ENCODE results near the gene TRIM22.
"Not testable (repeated sequence)": the region's sequence is repeated elsewhere in the genome, so short reads cannot be mapped to it uniquely, and the experiment has no call there.

Gene TRIM22

GRCh38 chr11:5671831-5672230, 17.8 kb upstream of the TRIM22 start:
- H3K36me3 ChIP-seq (ENCODE audit: insufficient read depth, low read length) = peaks cover 14% of the 10 kb centered on the region
- H3K27ac ChIP-seq (ENCODE audit: low read depth, low read length) = no peak overlapping the region

GRCh38 chr11:5674391-5674790, 15.2 kb upstream of the TRIM22 start:
- Histone ChIP-seq H3K36me3 (ENCODE audit: insufficient read depth, low read length) (peaks cover 22% of the 10 kb centered on the region), H3K9ac (ENCODE audit: low read length) (no peak overlapping the region), H3K27me3 (ENCODE audit: control insufficient read depth in 1 of 2, insufficient read depth in 2 of 2, low read length in 2 of 2) (no peaks in the 10 kb centered on the region), H3K4me1 (ENCODE audit: insufficient read depth, low read length) (no peaks in the 10 kb centered on the region), H3K4me3 (ENCODE audit: low read depth in 1 of 2, low read length in 2 of 2) (no peak overlapping the region), H3K27ac (ENCODE audit: low read depth, low read length) (no peak overlapping the region), H3K9me3 (ENCODE audit: low read length) (no peaks in the 10 kb centered on the region)

More at GRCh38 chr11:5671831-5672230, 17.8 kb upstream of the TRIM22 start:
- no peaks in the 10 kb centered on the region for H3K9me3 ChIP-seq (ENCODE audit: low read length)
- H3K4me1 ChIP-seq (ENCODE audit: insufficient read depth, low read length) = no peaks in the 10 kb centered on the region
- no peak overlapping the region for H3K9ac ChIP-seq (ENCODE audit: low read length)
- H3K4me3 ChIP-seq (ENCODE audit: low read depth in 1 of 2, low read length in 2 of 2) = no peak overlapping the region
- no peaks in the 10 kb centered on the region for H3K27me3 ChIP-seq (ENCODE audit: control insufficient read depth in 1 of 2, insufficient read depth in 2 of 2, low read length in 2 of 2)

- no peak overlapping the region for H3K9ac ChIP-seq (ENCODE audit: low read length)
- H3K4me1 ChIP-seq (ENCODE audit: insufficient read depth, low read length) = no peaks in the 10 kb centered on the region
- no peaks in the 10 kb centered on the region for H3K9me3 ChIP-seq (ENCODE audit: low read length)
- H3K27ac ChIP-seq (ENCODE audit: low read depth, low read length) = no peak overlapping the region
- peaks cover 22% of the 10 kb centered on the region for H3K36me3 ChIP-seq (ENCODE audit: insufficient read depth, low read length)
- H3K4me3 ChIP-seq (ENCODE audit: low read depth in 1 of 2, low read length in 2 of 2) = no peak overlapping the region
- H3K27me3 ChIP-seq (ENCODE audit: control insufficient read depth in 1 of 2, insufficient read depth in 2 of 2, low read length in 2 of 2) = no peaks in the 10 kb centered on the region
Observed at GRCh38 chr11:5679811-5680210, 9.8 kb upstream of the TRIM22 start.

GRCh38 chr11:5682890-5683441, 6.6 kb upstream of the TRIM22 start:
- not testable (repeated sequence) for H3K9me3 ChIP-seq (ENCODE audit: low read length); H3K4me1 ChIP-seq (ENCODE audit: insufficient read depth, low read length); H3K4me3 ChIP-seq (ENCODE audit: low read depth in 1 of 2, low read length in 2 of 2); H3K27ac ChIP-seq (ENCODE audit: low read depth, low read length); H3K27me3 ChIP-seq (ENCODE audit: control insufficient read depth in 1 of 2, insufficient read depth in 2 of 2, low read length in 2 of 2); H3K9ac ChIP-seq (ENCODE audit: low read length)
- H3K36me3 ChIP-seq (ENCODE audit: insufficient read depth, low read length) = peaks cover 19% of the 10 kb centered on the region

- not testable (repeated sequence) for H3K4me1 ChIP-seq (ENCODE audit: insufficient read depth, low read length); H3K27ac ChIP-seq (ENCODE audit: low read depth, low read length); H3K9me3 ChIP-seq (ENCODE audit: low read length); H3K9ac ChIP-seq (ENCODE audit: low read length); H3K27me3 ChIP-seq (ENCODE audit: control insufficient read depth in 1 of 2, insufficient read depth in 2 of 2, low read length in 2 of 2)
- Histone ChIP-seq H3K36me3 (ENCODE audit: insufficient read depth, low read length) (peaks cover 13% of the 10 kb centered on the region), H3K4me3 (ENCODE audit: low read depth in 1 of 2, low read length in 2 of 2) (peak overlapping the region in 1 of 2 donors; percentile 80)
Observed at GRCh38 chr11:5683620-5684019, 6.0 kb upstream of the TRIM22 start.

- Histone ChIP-seq H3K27ac (ENCODE audit: low read depth, low read length) (peak overlapping the region; percentile 81), H3K4me3 (ENCODE audit: low read depth in 1 of 2, low read length in 2 of 2) (peak overlapping the region; percentile 31 to 80), H3K4me1 (ENCODE audit: insufficient read depth, low read length) (peaks cover 6% of the 10 kb centered on the region), H3K9me3 (ENCODE audit: low read length) (no peaks in the 10 kb centered on the region), H3K27me3 (ENCODE audit: control insufficient read depth in 1 of 2, insufficient read depth in 2 of 2, low read length in 2 of 2) (no peaks in the 10 kb centered on the region), H3K36me3 (ENCODE audit: insufficient read depth, low read length) (peaks cover 7% of the 10 kb centered on the region), H3K9ac (ENCODE audit: low read length) (peak overlapping the region; percentile 93)
Observed at GRCh38 chr11:5684036-5684645, 5.4 kb upstream of the TRIM22 start.

DNA sequence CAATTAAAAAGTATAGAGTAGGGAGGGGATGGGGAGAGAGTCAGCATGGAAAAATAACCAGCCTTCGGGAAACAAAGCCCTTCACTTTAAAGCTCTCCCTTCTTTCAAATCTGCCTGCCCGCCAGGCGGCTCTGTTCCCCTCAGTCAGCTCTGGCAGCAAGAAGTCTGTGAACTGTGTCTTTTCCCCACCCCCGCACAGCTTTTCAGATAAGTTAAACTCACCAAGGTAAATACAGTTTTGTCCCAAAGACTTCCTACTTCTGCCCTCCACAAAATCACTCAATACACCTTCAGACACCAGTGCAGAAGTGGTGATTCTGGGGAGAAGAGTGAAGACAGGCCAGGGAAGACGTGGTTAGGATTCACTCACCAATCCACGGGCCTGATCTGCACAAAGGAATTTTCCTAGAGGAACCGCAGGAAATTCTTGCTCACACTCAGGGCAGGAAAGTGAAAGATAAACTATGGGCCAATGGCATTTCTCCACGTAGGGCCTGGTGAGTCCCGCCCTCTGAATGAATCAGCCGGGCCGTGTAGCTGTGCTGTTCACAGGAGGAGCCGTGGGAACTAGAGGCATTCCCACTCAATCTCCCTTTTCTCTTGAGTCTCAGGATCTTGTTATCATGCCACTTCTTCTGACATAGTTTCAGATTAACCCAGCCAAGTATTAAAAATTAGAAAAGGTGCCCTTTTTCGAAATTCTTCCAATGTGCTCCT, 4.8 kb upstream of the TRIM22 start, which contains the start of gene TRIM5:
TSS of gene TRIM5 (minus strand) at position 429 of the 717 bp plus-strand sequence. CDS start 4,897 bp downstream, outside the sequence.
- H3K27ac ChIP-seq (ENCODE audit: low read depth, low read length) = peak within 1 kb of the TSS; percentile 81
- H3K9me3 ChIP-seq (ENCODE audit: low read length) = no peaks in the 10 kb centered on the region
- peak within 1 kb of the TSS; percentile 31 to 80 for H3K4me3 ChIP-seq (ENCODE audit: low read depth in 1 of 2, low read length in 2 of 2)
- H3K9ac ChIP-seq (ENCODE audit: low read length) = peak within 1 kb of the TSS; percentile 93
- no peaks in the 10 kb centered on the region for H3K27me3 ChIP-seq (ENCODE audit: control insufficient read depth in 1 of 2, insufficient read depth in 2 of 2, low read length in 2 of 2)
- peaks cover under 1% of the 10 kb centered on the region for H3K36me3 ChIP-seq (ENCODE audit: insufficient read depth, low read length)
- H3K4me1 ChIP-seq (ENCODE audit: insufficient read depth, low read length) = peaks cover 7% of the 10 kb centered on the region

DNA sequence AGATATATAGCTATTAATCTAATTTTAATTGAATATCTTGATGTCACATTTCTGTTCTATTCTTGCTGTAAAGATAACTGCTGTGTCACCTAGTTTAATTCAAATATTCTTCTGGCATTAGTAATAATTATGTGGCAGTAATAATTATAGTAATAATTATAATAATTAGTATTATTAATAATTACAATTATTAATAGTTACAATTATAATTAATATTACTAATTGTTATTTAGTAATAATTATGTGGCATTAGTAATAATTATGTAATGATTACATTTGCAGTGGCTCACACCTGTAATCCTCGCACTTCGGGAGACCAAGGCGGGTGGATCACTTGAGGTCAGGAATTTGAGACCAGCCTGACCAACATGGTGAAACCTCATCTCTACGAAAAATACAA, 3.2 kb upstream of the TRIM22 start:
- Histone ChIP-seq H3K4me3 (ENCODE audit: low read depth in 1 of 2, low read length in 2 of 2) (no peak overlapping the region), H3K27ac (ENCODE audit: low read depth, low read length) (no peak overlapping the region)

GRCh38 chr11:5688482-5688881, 1.1 kb upstream of the TRIM22 start:
- Histone ChIP-seq H3K9me3 (ENCODE audit: low read length) (no peaks in the 10 kb centered on the region), H3K4me1 (ENCODE audit: insufficient read depth, low read length) (peaks cover 7% of the 10 kb centered on the region), H3K4me3 (ENCODE audit: low read depth in 1 of 2, low read length in 2 of 2) (no peak overlapping the region), H3K27me3 (ENCODE audit: control insufficient read depth in 1 of 2, insufficient read depth in 2 of 2, low read length in 2 of 2) (no peaks in the 10 kb centered on the region), H3K27ac (ENCODE audit: low read depth, low read length) (peak overlapping the region; percentile 94), H3K36me3 (ENCODE audit: insufficient read depth, low read length) (no peaks in the 10 kb centered on the region), H3K9ac (ENCODE audit: low read length) (no peak overlapping the region)

More for the DNA sequence above, 3.2 kb upstream of the TRIM22 start:
- Histone ChIP-seq H3K9ac (ENCODE audit: low read length) (no peak overlapping the region), H3K9me3 (ENCODE audit: low read length) (no peaks in the 10 kb centered on the region), H3K36me3 (ENCODE audit: insufficient read depth, low read length) (no peaks in the 10 kb centered on the region), H3K4me1 (ENCODE audit: insufficient read depth, low read length) (peaks cover 7% of the 10 kb centered on the region), H3K27me3 (ENCODE audit: control insufficient read depth in 1 of 2, insufficient read depth in 2 of 2, low read length in 2 of 2) (no peaks in the 10 kb centered on the region)

DNA sequence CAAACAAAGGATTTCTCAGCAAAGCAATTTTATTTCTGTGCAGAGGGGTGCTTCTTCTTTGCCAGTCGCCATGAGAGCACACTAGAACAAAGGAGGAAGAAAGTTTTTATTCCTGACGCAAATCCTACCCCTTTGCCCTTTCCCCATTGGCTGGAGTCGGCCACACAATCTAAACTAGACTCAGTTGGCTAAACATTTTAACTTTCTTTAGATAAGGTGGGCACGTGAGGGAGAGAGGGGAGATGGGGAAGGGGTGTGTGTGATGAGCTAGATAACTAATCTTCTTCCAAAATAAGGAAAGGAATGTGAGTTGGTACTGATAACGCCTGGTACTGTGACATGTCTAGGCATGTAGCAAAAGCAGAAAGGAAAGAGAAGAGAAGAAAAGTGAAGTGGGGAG, 626 bp downstream of the TRIM22 start:
- peak overlapping the region; percentile 94 for H3K27ac ChIP-seq (ENCODE audit: low read depth, low read length)
- no peaks in the 10 kb centered on the region for H3K36me3 ChIP-seq (ENCODE audit: insufficient read depth, low read length)
- H3K9me3 ChIP-seq (ENCODE audit: low read length) = no peaks in the 10 kb centered on the region
- peak overlapping the region; percentile 6 for H3K9ac ChIP-seq (ENCODE audit: low read length)
- H3K4me1 ChIP-seq (ENCODE audit: insufficient read depth, low read length) = peaks cover 7% of the 10 kb centered on the region
- no peaks in the 10 kb centered on the region for H3K27me3 ChIP-seq (ENCODE audit: control insufficient read depth in 1 of 2, insufficient read depth in 2 of 2, low read length in 2 of 2)
- H3K4me3 ChIP-seq (ENCODE audit: low read depth in 1 of 2, low read length in 2 of 2) = peak overlapping the region; percentile 41 to 69

DNA sequence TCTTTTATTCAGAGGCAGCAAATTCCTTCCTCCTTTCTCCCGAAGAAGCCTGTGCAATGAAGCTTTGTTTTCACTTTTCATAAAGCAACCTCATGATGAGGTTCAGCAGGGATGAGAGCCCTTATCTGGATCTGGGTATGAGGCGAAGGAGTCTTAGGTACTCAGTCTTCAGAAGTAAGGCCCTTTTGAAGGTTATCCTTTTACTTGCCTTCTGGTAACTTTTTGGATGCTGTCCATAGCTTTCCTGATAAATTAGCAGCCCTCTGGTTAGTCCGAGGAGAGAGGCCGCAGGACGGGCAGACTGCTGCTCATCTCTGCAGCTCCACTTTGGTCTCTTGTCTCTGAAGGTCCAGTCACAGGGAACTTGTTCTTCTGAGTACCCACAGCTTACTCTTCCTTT, 1.1 kb downstream of the TRIM22 start:
- no peaks in the 10 kb centered on the region for H3K36me3 ChIP-seq (ENCODE audit: insufficient read depth, low read length)
- H3K4me1 ChIP-seq (ENCODE audit: insufficient read depth, low read length) = peaks cover 7% of the 10 kb centered on the region
- H3K4me3 ChIP-seq (ENCODE audit: low read depth in 1 of 2, low read length in 2 of 2) = peak overlapping the region; percentile 41 to 69
- peak overlapping the region; percentile 94 for H3K27ac ChIP-seq (ENCODE audit: low read depth, low read length)
- H3K27me3 ChIP-seq (ENCODE audit: control insufficient read depth in 1 of 2, insufficient read depth in 2 of 2, low read length in 2 of 2) = no peaks in the 10 kb centered on the region
- peak overlapping the region; percentile 22 for H3K9ac ChIP-seq (ENCODE audit: low read length)
- no peaks in the 10 kb centered on the region for H3K9me3 ChIP-seq (ENCODE audit: low read length)
